Panc1 (cell line): ENCODE results near the gene GSX2. TPM values are rescaled to one million over a fixed set of nuclear protein-coding genes. Genes with fewer than 3 reads are reported as not detected.

ENCODE experiments used
- ATAC-seq: fragments of 200-7000 bp; cut with Tn5 transposase; 2 replicates; pipeline ENCODE4 v1.9.1; 2020; ENCODE audit warnings: mild to moderate bottlenecking, moderate library complexity
- BruUV-seq: library from RNA; stranded (reverse); fragments of 400-500 nt; replicated peaks from 2 replicates; lab custom pipeline; 2021; lab: Mats Ljungman, UMichigan
- CTCF ChIA-PET: fragments of 300-600 bp; sonication (Branson Sonifier 250); formaldehyde crosslinking; loops from one replicate; lab custom pipeline; 2022; ENCODE audit warnings: antibody characterized with exemption; lab: Charles Lee
- POLR2A ChIA-PET: fragments of 300-600 bp; sonication (Branson Sonifier 250); formaldehyde crosslinking; loops from one replicate; lab custom pipeline; 2022; ENCODE audit warnings: antibody characterized with exemption; lab: Charles Lee
- DNase-seq: peaks from one replicate; pipeline ENCODE4 v3.0.0-alpha.2; 2010; ENCODE audit warnings: low read depth, low spot score
- H3K27ac ChIP-seq: 2 replicates; pipeline ENCODE4 v1.5.1; 2011; ENCODE audit warnings: mild to moderate bottlenecking, low read length, inconsistent platforms
- H3K27me3 ChIP-seq: fragments of 200-500 bp; sonication (Bioruptor generic); 2 replicates; pipeline ENCODE4 v1.6.0; 2014; ENCODE audit warnings: low read length, inconsistent platforms; ENCODE audit not compliant: control insufficient read depth, insufficient read depth
- H3K36me3 ChIP-seq: fragments of 200-500 bp; sonication (Bioruptor generic); 2 replicates; pipeline ENCODE4 v1.5.1; 2014; ENCODE audit warnings: inconsistent platforms, mild to moderate bottlenecking, low read length, moderate library complexity; ENCODE audit not compliant: control insufficient read depth, insufficient read depth
- H3K4me1 ChIP-seq: 2 replicates; pipeline ENCODE4 v1.5.1; 2011; ENCODE audit warnings: inconsistent platforms, mild to moderate bottlenecking, low read length, moderate library complexity; ENCODE audit not compliant: control insufficient read depth, insufficient read depth
- H3K4me3 ChIP-seq, 2 experiments: 2 replicates each; pipeline ENCODE4 v1.5.1; 2011 to 2012; ENCODE audit warnings: low read depth in 2 of 2, low read length in 2 of 2, mild to moderate bottlenecking in 2 of 2, inconsistent platforms in 1 of 2, moderate library complexity in 1 of 2
- H3K9me3 ChIP-seq: fragments of 200-500 bp; sonication (Bioruptor generic); 2 replicates; pipeline ENCODE4 v1.5.1; 2014; ENCODE audit warnings: low read depth, mild to moderate bottlenecking, inconsistent platforms, low read length, moderate library complexity; ENCODE audit not compliant: control insufficient read depth, insufficient read depth
- POLR2AphosphoS5 ChIP-seq: IDR thresholded peaks from 2 replicates; pipeline ENCODE4 v1.6.1; 2012; ENCODE audit warnings: mild to moderate bottlenecking, low read depth, low read length, moderate library complexity
- SIN3A ChIP-seq: IDR thresholded peaks from 2 replicates; pipeline ENCODE4 v1.6.1; 2012; ENCODE audit warnings: low read depth, mild to moderate bottlenecking, low read length, moderate library complexity, borderline replicate concordance; ENCODE audit not compliant: insufficient read depth
- TCF7L2 ChIP-seq: IDR thresholded peaks from 2 replicates; pipeline ENCODE4 v1.6.1; 2011; ENCODE audit warnings: mild to moderate bottlenecking, low read depth, low read length, inconsistent platforms
- in situ Hi-C: cut with HindIII; loops from 2 replicates; pipeline ENCODE4 v1.10.0; 2016; ENCODE audit warnings: low sequenced_read_pairs, low pct_unique_long_range_greater_than_20kb
- intact Hi-C: fragments of 100-400 bp; cut with micrococcal nuclease; formaldehyde crosslinking; loops from one replicate; pipeline ENCODE4 v1.10.0; 2022; ENCODE audit not compliant: unreplicated experiment
- total RNA-seq: library from RNA; stranded (reverse); gene quantifications from one replicate; pipeline ENCODE4 v1.2.1, GENCODE V29; 2021; ENCODE audit not compliant: unreplicated experiment
- TF ChIP-seq, protein P1 (sequence below), 2 experiments: IDR thresholded peaks; 2 replicates each; pipeline ENCODE4 v1.6.1; 2011 to 2012; ENCODE audit warnings: low read depth in 2 of 2, control low read depth in 1 of 2, low read length in 1 of 2, mild to moderate bottlenecking in 1 of 2, moderate library complexity in 1 of 2; ENCODE audit not compliant: insufficient read depth in 1 of 2
- TF ChIP-seq, protein P2 (sequence below): fragments of 450-650 bp; IDR thresholded peaks from 2 replicates; pipeline ENCODE4 v1.5.1; 2017; ENCODE audit warnings: mild to moderate bottlenecking

The GSX2 gene
- total RNA-seq, 1 experiment from 2014 or later: not detected

DNA sequence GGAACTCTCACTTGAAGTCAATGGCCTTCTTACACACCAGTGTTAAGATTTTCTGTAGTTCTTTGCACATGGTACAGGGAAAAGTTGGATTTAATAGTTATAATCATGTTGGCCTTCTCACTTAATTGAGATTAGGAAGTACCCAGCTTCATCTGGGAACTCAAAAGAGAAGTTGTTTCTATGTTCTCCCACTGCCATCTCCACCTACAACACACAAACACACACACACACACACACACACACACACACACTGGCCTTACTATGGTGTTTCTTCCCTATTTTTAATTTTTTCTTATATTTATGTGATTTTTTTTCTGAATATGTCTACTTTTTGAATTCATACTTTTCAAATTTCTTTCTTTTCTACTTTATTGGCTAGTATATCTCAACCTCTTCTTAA is 25.6 kb upstream of the GSX2 start:
- ChIA-PET CTCF (no interaction called here), POLR2A (no interaction called here)
- no peaks in the 10 kb centered on the region for H3K9me3 ChIP-seq
- in situ Hi-C loops: no loop called here
- intact Hi-C loops: no loop called here
- no peak overlapping the region for H3K4me3 ChIP-seq
- no TSS peak for BruUV-seq
- H3K27ac ChIP-seq: no peak overlapping the region
- no peaks in the 10 kb centered on the region for H3K36me3 ChIP-seq
- TF ChIP-seq, protein P1, sequence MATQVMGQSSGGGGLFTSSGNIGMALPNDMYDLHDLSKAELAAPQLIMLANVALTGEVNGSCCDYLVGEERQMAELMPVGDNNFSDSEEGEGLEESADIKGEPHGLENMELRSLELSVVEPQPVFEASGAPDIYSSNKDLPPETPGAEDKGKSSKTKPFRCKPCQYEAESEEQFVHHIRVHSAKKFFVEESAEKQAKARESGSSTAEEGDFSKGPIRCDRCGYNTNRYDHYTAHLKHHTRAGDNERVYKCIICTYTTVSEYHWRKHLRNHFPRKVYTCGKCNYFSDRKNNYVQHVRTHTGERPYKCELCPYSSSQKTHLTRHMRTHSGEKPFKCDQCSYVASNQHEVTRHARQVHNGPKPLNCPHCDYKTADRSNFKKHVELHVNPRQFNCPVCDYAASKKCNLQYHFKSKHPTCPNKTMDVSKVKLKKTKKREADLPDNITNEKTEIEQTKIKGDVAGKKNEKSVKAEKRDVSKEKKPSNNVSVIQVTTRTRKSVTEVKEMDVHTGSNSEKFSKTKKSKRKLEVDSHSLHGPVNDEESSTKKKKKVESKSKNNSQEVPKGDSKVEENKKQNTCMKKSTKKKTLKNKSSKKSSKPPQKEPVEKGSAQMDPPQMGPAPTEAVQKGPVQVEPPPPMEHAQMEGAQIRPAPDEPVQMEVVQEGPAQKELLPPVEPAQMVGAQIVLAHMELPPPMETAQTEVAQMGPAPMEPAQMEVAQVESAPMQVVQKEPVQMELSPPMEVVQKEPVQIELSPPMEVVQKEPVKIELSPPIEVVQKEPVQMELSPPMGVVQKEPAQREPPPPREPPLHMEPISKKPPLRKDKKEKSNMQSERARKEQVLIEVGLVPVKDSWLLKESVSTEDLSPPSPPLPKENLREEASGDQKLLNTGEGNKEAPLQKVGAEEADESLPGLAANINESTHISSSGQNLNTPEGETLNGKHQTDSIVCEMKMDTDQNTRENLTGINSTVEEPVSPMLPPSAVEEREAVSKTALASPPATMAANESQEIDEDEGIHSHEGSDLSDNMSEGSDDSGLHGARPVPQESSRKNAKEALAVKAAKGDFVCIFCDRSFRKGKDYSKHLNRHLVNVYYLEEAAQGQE (IDR thresholded peaks at IDR 0.05; ENCODE audit: insufficient read depth in 1 of 2, low read depth in 2 of 2, low read length in 1 of 2): no peak
- TF ChIP-seq POLR2AphosphoS5 (no peak), TCF7L2 (no peak), SIN3A (no peak)
- H3K4me1 ChIP-seq: peaks cover 5% of the 10 kb centered on the region; the same call in 1 of the 2 replicates
- ATAC-seq: no peak
- no peaks in the 10 kb centered on the region for H3K27me3 ChIP-seq
- DNase-seq: no peak

DNA sequence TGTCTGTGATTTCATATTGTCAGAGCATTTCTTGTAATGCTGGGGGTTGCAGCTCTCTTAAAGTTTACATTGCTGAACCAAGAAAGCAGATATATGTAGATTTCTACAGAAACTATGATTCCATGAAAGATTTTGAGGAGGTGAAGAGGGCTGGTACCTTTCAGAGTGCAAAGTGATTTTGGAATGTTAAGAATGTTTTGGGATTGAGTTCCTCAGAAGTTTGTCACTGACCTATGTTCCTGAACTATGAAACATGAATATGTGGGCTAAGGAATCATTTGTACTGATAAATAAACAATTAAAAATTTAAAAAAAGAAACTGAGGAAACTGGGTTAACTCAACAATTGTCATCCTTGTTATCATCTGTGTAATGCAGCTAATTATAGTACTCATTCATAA is 23.3 kb upstream of the GSX2 start:
- Histone ChIP-seq H3K4me1 (peaks cover 5% of the 10 kb centered on the region; the same call in 1 of the 2 replicates), H3K9me3 (no peaks in the 10 kb centered on the region), H3K27ac (no peak overlapping the region), H3K36me3 (no peaks in the 10 kb centered on the region), H3K4me3 (no peak overlapping the region), H3K27me3 (no peaks in the 10 kb centered on the region)
- peak; percentile 66; the same call in 1 of the 2 replicates for ATAC-seq
- POLR2A ChIA-PET: no interaction called here
- BruUV-seq: no TSS peak
- TF ChIP-seq TCF7L2 (no peak), POLR2AphosphoS5 (no peak), SIN3A (no peak)
- TF ChIP-seq, protein P1 (IDR thresholded peaks at IDR 0.05; ENCODE audit: insufficient read depth in 1 of 2, low read depth in 2 of 2, low read length in 1 of 2): no peak
- TF ChIP-seq, protein P2, sequence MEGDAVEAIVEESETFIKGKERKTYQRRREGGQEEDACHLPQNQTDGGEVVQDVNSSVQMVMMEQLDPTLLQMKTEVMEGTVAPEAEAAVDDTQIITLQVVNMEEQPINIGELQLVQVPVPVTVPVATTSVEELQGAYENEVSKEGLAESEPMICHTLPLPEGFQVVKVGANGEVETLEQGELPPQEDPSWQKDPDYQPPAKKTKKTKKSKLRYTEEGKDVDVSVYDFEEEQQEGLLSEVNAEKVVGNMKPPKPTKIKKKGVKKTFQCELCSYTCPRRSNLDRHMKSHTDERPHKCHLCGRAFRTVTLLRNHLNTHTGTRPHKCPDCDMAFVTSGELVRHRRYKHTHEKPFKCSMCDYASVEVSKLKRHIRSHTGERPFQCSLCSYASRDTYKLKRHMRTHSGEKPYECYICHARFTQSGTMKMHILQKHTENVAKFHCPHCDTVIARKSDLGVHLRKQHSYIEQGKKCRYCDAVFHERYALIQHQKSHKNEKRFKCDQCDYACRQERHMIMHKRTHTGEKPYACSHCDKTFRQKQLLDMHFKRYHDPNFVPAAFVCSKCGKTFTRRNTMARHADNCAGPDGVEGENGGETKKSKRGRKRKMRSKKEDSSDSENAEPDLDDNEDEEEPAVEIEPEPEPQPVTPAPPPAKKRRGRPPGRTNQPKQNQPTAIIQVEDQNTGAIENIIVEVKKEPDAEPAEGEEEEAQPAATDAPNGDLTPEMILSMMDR: no peak
- intact Hi-C loops: no loop called here
- in situ Hi-C loops: no loop called here
- CTCF ChIA-PET: no interaction called here
- no peak for DNase-seq
